GM19351 (cell line): ENCODE data around the gene SCAF4.
"Not testable (repeated sequence)": the region's sequence is repeated elsewhere in the genome, so short reads cannot be mapped to it uniquely, and the experiment has no call there.

Experiments used
- ATAC-seq: cut with Tn5 transposase; IDR thresholded peaks from one replicate; pipeline ENCODE4 v1.9.1; 2021; ENCODE audit warnings: mild to moderate bottlenecking, moderate library complexity; ENCODE audit not compliant: unreplicated experiment

The SCAF4 gene

GRCh38 chr21:31675960-31676359, 56.0 kb downstream of the SCAF4 start:
- peak; percentile 43 for ATAC-seq

- ATAC-seq = no peak
Measured at GRCh38 chr21:31675318-31675717, 56.6 kb downstream of the SCAF4 start.

GRCh38 chr21:31673321-31673912, 58.5 kb downstream of the SCAF4 start:
- no peak for ATAC-seq

GRCh38 chr21:31671931-31672330, 60.0 kb downstream of the SCAF4 start:
- ATAC-seq = no peak

- no peak for ATAC-seq
Measured at GRCh38 chr21:31671146-31671716, 60.7 kb downstream of the SCAF4 start.

GRCh38 chr21:31670070-31670469, 61.8 kb downstream of the SCAF4 start:
- no peak for ATAC-seq

GRCh38 chr21:31668651-31669491, 63.0 kb downstream of the SCAF4 start:
- ATAC-seq = peak; percentile 42

- no peak for ATAC-seq
Measured at GRCh38 chr21:31667639-31668038, 64.3 kb downstream of the SCAF4 start.

- ATAC-seq = no peak
Measured at GRCh38 chr21:31667132-31667531, 64.8 kb downstream of the SCAF4 start.

- peak; percentile 42 for ATAC-seq
Measured at GRCh38 chr21:31666445-31667010, 65.4 kb downstream of the SCAF4 start.

- ATAC-seq = not testable (repeated sequence)
Measured at GRCh38 chr21:31665869-31666268, 66.0 kb downstream of the SCAF4 start.

GRCh38 chr21:31665397-31665796, 66.5 kb downstream of the SCAF4 start:
- no peak for ATAC-seq

- no peak for ATAC-seq
Measured at GRCh38 chr21:31663584-31664249, 68.2 kb downstream of the SCAF4 start.

- no peak for ATAC-seq
Measured at GRCh38 chr21:31660591-31660990, 71.3 kb downstream of the SCAF4 start.

GRCh38 chr21:31660259-31660565, 71.7 kb downstream of the SCAF4 start:
- peak; percentile 25 for ATAC-seq

GRCh38 chr21:31659536-31660258, 72.2 kb downstream of the SCAF4 start, which contains the start of gene SOD1:
Gene SOD1 (plus strand): TSS chr21:31659693. CDS start chr21:31659770, 77 bp downstream.
- ATAC-seq = peak; percentile 92

- peak; percentile 25 for ATAC-seq
Measured at GRCh38 chr21:31659286-31659535, 72.7 kb downstream of the SCAF4 start.

GRCh38 chr21:31658053-31658452, 73.9 kb downstream of the SCAF4 start:
- no peak for ATAC-seq

- ATAC-seq = no peak
Measured at GRCh38 chr21:31656199-31657095, 75.5 kb downstream of the SCAF4 start.
